Ammon's horn (tissue), 1 donor: ENCODE results near the gene ZGPAT.

ENCODE experiments used
- DNase-seq: peaks from one replicate; pipeline ENCODE4 v3.0.0-alpha.2; 2016; ENCODE audit warnings: low spot score

The ZGPAT gene

GRCh38 chr20:63678667-63679465 is 29.0 kb upstream of the ZGPAT start:
- DNase-seq, result no peak

- DNase-seq, result no peak
These were observed 28.0 kb upstream of the ZGPAT start for GRCh38 chr20:63679799-63680305.

GRCh38 chr20:63680427-63680826 is 27.4 kb upstream of the ZGPAT start:
- DNase-seq, result no peak

GRCh38 chr20:63680857-63681608 is 26.8 kb upstream of the ZGPAT start:
- no peak for DNase-seq

- DNase-seq, result no peak
These were observed 26.2 kb upstream of the ZGPAT start for GRCh38 chr20:63681609-63682142.

- peak; percentile 23 for DNase-seq
These were observed 25.3 kb upstream of the ZGPAT start for GRCh38 chr20:63682384-63683139.

GRCh38 chr20:63685269-63686026 is 22.4 kb upstream of the ZGPAT start:
- no peak for DNase-seq

GRCh38 chr20:63686094-63686491 is 21.7 kb upstream of the ZGPAT start:
- no peak for DNase-seq

- DNase-seq, result peak; percentile 16
These were observed 21.1 kb upstream of the ZGPAT start for GRCh38 chr20:63686492-63687321.

- DNase-seq, result no peak
These were observed 20.2 kb upstream of the ZGPAT start for GRCh38 chr20:63687419-63688178.

GRCh38 chr20:63688228-63689045 is 19.4 kb upstream of the ZGPAT start:
- no peak for DNase-seq

GRCh38 chr20:63689046-63690002 is 18.5 kb upstream of the ZGPAT start:
- DNase-seq, result no peak

GRCh38 chr20:63690003-63690897 is 17.6 kb upstream of the ZGPAT start:
- no peak for DNase-seq

- no peak for DNase-seq
These were observed 16.7 kb upstream of the ZGPAT start for GRCh38 chr20:63690898-63691710.

GRCh38 chr20:63691711-63692435 is 16.0 kb upstream of the ZGPAT start:
- no peak for DNase-seq
